B cell (primary cell): ENCODE measurements around the gene IL17RA. TPM values are rescaled to one million over a fixed set of nuclear protein-coding genes. Genes with fewer than 3 reads are reported as not detected.

Source experiments
- ATAC-seq: fragments of 200-7000 bp; cut with Tn5 transposase; one replicate; pipeline ENCODE4 v1.10.0; 2021; ENCODE audit warnings: low read depth, mild to moderate bottlenecking, moderate number of reproducible peaks, moderate library complexity
- CTCF ChIA-PET: fragments of 350-600 bp; sonication (Branson Sonifier 250); formaldehyde crosslinking; loops from one replicate; lab custom pipeline; 2021; ENCODE audit warnings: antibody characterized with exemption, inconsistent platforms; lab: Charles Lee
- POLR2A ChIA-PET: fragments of 350-600 bp; sonication (Branson Sonifier 250); formaldehyde crosslinking; loops from one replicate; lab custom pipeline; 2021; ENCODE audit warnings: antibody characterized with exemption; lab: Charles Lee
- DNase-seq: peaks from one replicate; pipeline ENCODE4 v3.0.0; 2013
- H2AFZ ChIP-seq: 2 replicates; pipeline ENCODE4 v1.6.1; 2012; ENCODE audit warnings: mild to moderate bottlenecking, low read depth, low read length; ENCODE audit not compliant: insufficient read depth, poor library complexity, severe bottlenecking
- H3K27ac ChIP-seq, 2 donors: 1 replicate in 1 of 2; 2 replicates in 1 of 2; pipeline ENCODE4 v1.5.1; 2012 to 2013; ENCODE audit warnings: low read length in 2 of 2, mild to moderate bottlenecking in 2 of 2, moderate library complexity in 1 of 2
- H3K27me3 ChIP-seq, 4 experiments: fragments of 200-600 bp in 1 of 4; sonication (generic) in 1 of 4; replicated peaks in 1 of 4; 1 replicate in 2 of 4; 2 replicates in 2 of 4; pipeline versions ENCODE4 v1.6.1 to v1.7.0; 2013 to 2016; ENCODE audit warnings: low read length in 3 of 4, mild to moderate bottlenecking in 2 of 4, mixed read lengths in 1 of 4, moderate library complexity in 1 of 4; ENCODE audit not compliant: insufficient read depth in 4 of 4, control insufficient read depth in 3 of 4; ENCODE audit errors: control extremely low read depth in 1 of 4
- H3K36me3 ChIP-seq, 2 experiments: replicated peaks in 1 of 2; 1 replicate in 1 of 2; 2 replicates in 1 of 2; pipeline versions ENCODE4 v1.6.1 to v1.7.1; 2013; ENCODE audit warnings: low read length in 1 of 2; ENCODE audit not compliant: insufficient read depth in 2 of 2, control insufficient read depth in 1 of 2; ENCODE audit errors: control extremely low read depth in 1 of 2, extremely low read depth in 1 of 2
- H3K4me1 ChIP-seq, 2 donors: fragments of 200-600 bp in 1 of 2; sonication (generic) in 1 of 2; 1 replicate in 1 of 2; 2 replicates in 1 of 2; pipeline versions ENCODE4 v1.5.1 to v1.6.1; 2013 to 2017; ENCODE audit warnings: low read length in 2 of 2; ENCODE audit not compliant: control insufficient read depth in 2 of 2, insufficient read depth in 2 of 2
- H3K4me2 ChIP-seq: replicated peaks from 2 replicates; pipeline ENCODE3; 2012; ENCODE audit warnings: mild to moderate bottlenecking, low read depth, low read length; ENCODE audit not compliant: poor library complexity, severe bottlenecking
- H3K4me3 ChIP-seq, 5 experiments: fragments of 200-600 bp in 1 of 5; sonication (generic) in 1 of 5; 1 replicate in 3 of 5; 2 replicates in 2 of 5; pipeline versions ENCODE4 v1.5.1 to v1.7.0; 2011 to 2016; ENCODE audit warnings: low read length in 4 of 5, mild to moderate bottlenecking in 4 of 5, low read depth in 2 of 5, control low read depth in 1 of 5, moderate library complexity in 1 of 5; ENCODE audit not compliant: insufficient read depth in 1 of 5; ENCODE audit errors: control extremely low read depth in 1 of 5, extremely low read depth in 1 of 5
- H3K79me2 ChIP-seq: fragments of 200-600 bp; sonication (generic); one replicate; pipeline ENCODE4 v1.6.0; 2016; ENCODE audit warnings: low read length; ENCODE audit not compliant: control insufficient read depth, insufficient read depth
- H3K9ac ChIP-seq: fragments of 200-600 bp; sonication (generic); 2 replicates; pipeline ENCODE4 v1.6.1; 2017; ENCODE audit warnings: mild to moderate bottlenecking, low read length, moderate library complexity
- H3K9me3 ChIP-seq, 3 donors: one replicate each; pipeline versions ENCODE4 v1.6.1 to v1.7.1; 2013; ENCODE audit warnings: low read length in 2 of 3; ENCODE audit not compliant: control insufficient read depth in 2 of 3, insufficient read depth in 1 of 3; ENCODE audit errors: control extremely low read depth in 1 of 3
- H4K20me1 ChIP-seq: 2 replicates; pipeline ENCODE4 v1.6.0; 2012; ENCODE audit warnings: mild to moderate bottlenecking, low read length; ENCODE audit not compliant: insufficient read depth, control insufficient read depth, poor library complexity, severe bottlenecking
- H3K27ac Mint-ChIP-seq: one replicate; pipeline ENCODE4 v1.8.0; 2021; ENCODE audit warnings: mixed read lengths
- H3K27me3 Mint-ChIP-seq: one replicate; pipeline ENCODE4 v1.8.0; 2021; ENCODE audit warnings: mixed read lengths
- H3K4me1 Mint-ChIP-seq: one replicate; pipeline ENCODE4 v1.8.0; 2021; ENCODE audit warnings: mixed read lengths
- H3K4me3 Mint-ChIP-seq: one replicate; pipeline ENCODE4 v1.8.0; 2021; ENCODE audit warnings: mixed read lengths
- H3K9me3 Mint-ChIP-seq: one replicate; pipeline ENCODE4 v1.8.0; 2022; ENCODE audit warnings: mixed read lengths; ENCODE audit not compliant: insufficient read depth
- EZH2 ChIP-seq: IDR thresholded peaks from 2 replicates; pipeline ENCODE4 v1.6.1; 2012; ENCODE audit warnings: borderline replicate concordance, low read depth, mild to moderate bottlenecking, moderate library complexity, low read length; ENCODE audit not compliant: insufficient read depth, poor library complexity, severe bottlenecking
- WGBS: methylation state at CpG from one replicate; pipeline ENCODE4 v1.1.5; 2013; ENCODE audit warnings: missing lambda C conversion rate; ENCODE audit not compliant: insufficient coverage; 5-methylcytosine and 5-hydroxymethylcytosine counted together
- intact Hi-C: fragments of 100-400 bp; cut with micrococcal nuclease; formaldehyde crosslinking; loops from one replicate; pipeline ENCODE4 v1.10.0; 2022
- polyA plus RNA-seq: library from polyadenylated mRNA; depleted of rRNA; stranded (reverse); fragments of >200 nt; gene quantifications from 2 replicates; pipeline ENCODE4 v1.2.3, GENCODE V29; 2012
- total RNA-seq, 2 donors: library from RNA; stranded (reverse); fragments of 120-200 nt in 1 of 2; gene quantifications; 1 replicate in 1 of 2; 2 replicates in 1 of 2; pipeline versions ENCODE4 v1.2.3 to v1.2.4, GENCODE V29; 2013 to 2022
- TF ChIP-seq, protein P1 (sequence below): fragments of 200-600 bp; IDR thresholded peaks from one replicate; pipeline ENCODE4 v1.8.0; 2022; ENCODE audit warnings: antibody characterized with exemption, mild to moderate bottlenecking

Gene IL17RA
- total and polyA plus RNA-seq, 2 donors (not counting 1 experiment from before 2014, with no cell fraction given) = 8.1 to 24.6 TPM

GRCh38 chr22:17077255-17077654 lies 7.5 kb upstream of the IL17RA start:
- Histone ChIP-seq H3K9ac (no peak overlapping the region), H4K20me1 (no peaks in the 10 kb centered on the region), H2AFZ (no peak overlapping the region), H3K9me3 (no peaks in the 10 kb centered on the region), H3K36me3 (no peaks in the 10 kb centered on the region), H3K27me3 (peaks cover 0 to 9% (median 1%) of the 10 kb centered on the region in 4 experiments), H3K4me3 (no peak overlapping the region), H3K27ac (no peak overlapping the region), H3K79me2 (no peaks in the 10 kb centered on the region), H3K4me1 (no peaks in the 10 kb centered on the region), H3K4me2 (no peak overlapping the region)
- no peak for DNase-seq
- H3K4me3 Mint-ChIP-seq = no peak overlapping the region
- H3K27me3 Mint-ChIP-seq = no peaks in the 10 kb centered on the region
- no peak overlapping the region for H3K27ac Mint-ChIP-seq
- ATAC-seq = no peak
- ChIA-PET CTCF (interaction anchor here (0.6 to 6.3 kb wide), 3 partner anchors 96 to 424 kb away, joined by 3 to 72 read pairs (median 58); no protein-coding TSS in a partner anchor), POLR2A (no interaction called here)
- intact Hi-C loops = no loop called here
- TF ChIP-seq, protein P1, sequence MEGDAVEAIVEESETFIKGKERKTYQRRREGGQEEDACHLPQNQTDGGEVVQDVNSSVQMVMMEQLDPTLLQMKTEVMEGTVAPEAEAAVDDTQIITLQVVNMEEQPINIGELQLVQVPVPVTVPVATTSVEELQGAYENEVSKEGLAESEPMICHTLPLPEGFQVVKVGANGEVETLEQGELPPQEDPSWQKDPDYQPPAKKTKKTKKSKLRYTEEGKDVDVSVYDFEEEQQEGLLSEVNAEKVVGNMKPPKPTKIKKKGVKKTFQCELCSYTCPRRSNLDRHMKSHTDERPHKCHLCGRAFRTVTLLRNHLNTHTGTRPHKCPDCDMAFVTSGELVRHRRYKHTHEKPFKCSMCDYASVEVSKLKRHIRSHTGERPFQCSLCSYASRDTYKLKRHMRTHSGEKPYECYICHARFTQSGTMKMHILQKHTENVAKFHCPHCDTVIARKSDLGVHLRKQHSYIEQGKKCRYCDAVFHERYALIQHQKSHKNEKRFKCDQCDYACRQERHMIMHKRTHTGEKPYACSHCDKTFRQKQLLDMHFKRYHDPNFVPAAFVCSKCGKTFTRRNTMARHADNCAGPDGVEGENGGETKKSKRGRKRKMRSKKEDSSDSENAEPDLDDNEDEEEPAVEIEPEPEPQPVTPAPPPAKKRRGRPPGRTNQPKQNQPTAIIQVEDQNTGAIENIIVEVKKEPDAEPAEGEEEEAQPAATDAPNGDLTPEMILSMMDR = no peak
- no peak for TF ChIP-seq EZH2
- no peaks in the 10 kb centered on the region for H3K4me1 Mint-ChIP-seq
- H3K9me3 Mint-ChIP-seq = no peaks in the 10 kb centered on the region

GRCh38 chr22:17079572-17079971 lies 5.2 kb upstream of the IL17RA start:
- TF ChIP-seq EZH2 = no peak
- TF ChIP-seq, protein P1 = no peak

More at GRCh38 chr22:17079572-17079971, 5.2 kb upstream of the IL17RA start:
- ChIA-PET CTCF (interaction anchor here (0.6 to 1.1 kb wide), 2 partner anchors 16 to 422 kb away, joined by 3 read pairs; no protein-coding TSS in a partner anchor), POLR2A (interaction anchor here (0.7 kb wide), 1 partner anchor 81 kb away, joined by 5 read pairs; no protein-coding TSS in a partner anchor)
- no CpG with 5 or more reads among the region's 4 CpGs for WGBS
- Mint-ChIP-seq H3K4me3 (no peak overlapping the region), H3K4me1 (peaks cover 6% of the 10 kb centered on the region), H3K9me3 (no peaks in the 10 kb centered on the region), H3K27me3 (no peaks in the 10 kb centered on the region), H3K27ac (no peak overlapping the region)
- H3K9ac ChIP-seq = no peak overlapping the region
- no peak overlapping the region for H3K4me3 ChIP-seq
- H4K20me1 ChIP-seq = no peaks in the 10 kb centered on the region
- H3K27ac ChIP-seq = no peak overlapping the region
- peaks cover 0 to 9% (median 1%) of the 10 kb centered on the region in 4 experiments for H3K27me3 ChIP-seq
- DNase-seq (no peak), ATAC-seq (no peak)
- no peak overlapping the region for H3K4me2 ChIP-seq
- no peaks in the 10 kb centered on the region for H3K36me3 ChIP-seq
- peaks cover 0 to 7% of the 10 kb centered on the region in 2 donors for H3K4me1 ChIP-seq
- H3K79me2 ChIP-seq = no peaks in the 10 kb centered on the region
- no peaks in the 10 kb centered on the region for H3K9me3 ChIP-seq
- no peak overlapping the region for H2AFZ ChIP-seq
- intact Hi-C loops = no loop called here
